NCI-H524 (cell line): ENCODE results near the gene YRDC.
A peak's percentile ranks its signal among the peaks of the same experiment; 100 is the strongest.

Source experiments
- DNase-seq, 2 experiments: peaks; one replicate each; lab custom pipeline; 2025; lab: John Stamatoyannopoulos, UW

YRDC gene

DNA sequence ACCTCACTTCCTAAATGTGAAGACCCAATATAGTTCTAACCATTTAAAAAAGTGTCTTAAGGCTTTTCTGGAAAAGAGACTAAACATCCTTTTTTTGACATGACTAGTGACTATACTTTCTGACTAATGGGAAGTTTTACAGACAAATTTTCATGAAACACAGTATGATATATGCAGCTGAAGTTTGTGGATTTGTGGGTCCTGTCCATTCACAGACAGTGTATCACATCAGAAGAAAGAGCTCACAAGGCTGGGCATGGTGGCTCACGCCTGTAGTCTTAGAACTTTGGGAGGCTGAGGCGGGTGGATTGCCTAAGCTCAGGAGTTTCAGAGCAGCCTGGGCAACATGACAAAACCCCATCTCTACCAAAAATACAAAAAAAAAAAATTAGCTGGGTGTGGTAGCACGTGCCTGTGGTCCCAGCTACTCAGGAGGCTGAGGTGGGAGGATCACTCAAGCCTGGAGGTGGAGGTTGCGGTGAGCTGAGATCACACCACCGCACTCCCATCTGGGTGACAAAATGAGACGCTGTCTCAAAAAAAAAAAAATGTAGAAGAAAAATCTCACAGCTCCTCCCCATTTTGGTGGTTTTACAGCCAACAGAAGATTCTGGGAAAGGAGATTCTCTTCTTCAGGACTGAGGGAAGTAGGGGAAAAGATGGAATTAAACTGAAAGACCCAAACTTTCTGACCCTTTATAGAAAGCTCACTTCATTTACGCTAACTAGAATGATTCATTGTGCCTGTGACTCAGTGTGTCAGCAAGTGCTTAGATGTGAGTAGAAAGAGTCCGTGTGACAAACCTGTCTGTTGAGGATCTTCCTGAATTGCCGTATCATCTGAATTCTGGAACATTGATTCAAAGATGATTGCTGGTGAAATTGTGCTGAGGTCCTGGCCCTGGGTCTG, 15.2 kb upstream of the YRDC start:
- DNase-seq: no peak

DNA sequence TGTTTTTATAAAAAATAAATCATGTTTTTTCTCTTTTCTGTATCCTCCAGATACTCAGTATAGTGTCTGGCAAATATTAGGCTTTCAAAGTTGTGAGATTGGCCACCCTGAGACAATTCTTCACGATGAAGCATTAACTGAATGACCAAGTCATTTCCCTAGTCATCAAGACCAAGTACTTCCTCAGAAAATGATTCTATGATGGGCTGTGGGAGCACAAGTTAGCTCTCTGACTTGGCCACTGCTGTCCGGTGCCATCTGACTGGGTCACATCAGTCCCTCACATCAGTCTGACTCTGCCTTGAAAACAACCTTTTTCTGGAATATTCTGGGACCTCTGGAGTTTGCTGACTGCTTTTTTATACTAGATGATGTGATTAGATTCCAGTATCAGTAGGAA, 13.5 kb upstream of the YRDC start:
- no peak for DNase-seq

DNA sequence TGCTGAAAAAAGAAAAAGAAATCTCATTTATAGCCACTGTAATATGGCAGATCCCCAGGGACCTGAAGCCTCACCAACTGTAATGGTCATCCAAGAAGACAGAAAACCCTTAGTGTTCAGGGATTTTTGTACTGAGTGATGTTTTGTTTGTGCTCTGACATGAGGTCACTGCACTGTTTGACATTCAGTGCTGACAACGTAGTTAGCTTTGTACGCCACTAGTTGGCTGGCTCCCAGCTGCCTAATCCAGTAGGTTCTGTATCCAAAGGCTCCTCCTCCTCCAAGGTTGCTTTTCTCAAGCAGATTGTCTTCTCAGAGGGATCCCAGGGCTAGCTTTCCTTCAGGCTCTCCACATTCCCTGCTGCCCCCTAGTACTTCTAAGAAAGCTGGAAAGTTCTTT, 9.5 kb upstream of the YRDC start:
- DNase-seq: no peak

DNA sequence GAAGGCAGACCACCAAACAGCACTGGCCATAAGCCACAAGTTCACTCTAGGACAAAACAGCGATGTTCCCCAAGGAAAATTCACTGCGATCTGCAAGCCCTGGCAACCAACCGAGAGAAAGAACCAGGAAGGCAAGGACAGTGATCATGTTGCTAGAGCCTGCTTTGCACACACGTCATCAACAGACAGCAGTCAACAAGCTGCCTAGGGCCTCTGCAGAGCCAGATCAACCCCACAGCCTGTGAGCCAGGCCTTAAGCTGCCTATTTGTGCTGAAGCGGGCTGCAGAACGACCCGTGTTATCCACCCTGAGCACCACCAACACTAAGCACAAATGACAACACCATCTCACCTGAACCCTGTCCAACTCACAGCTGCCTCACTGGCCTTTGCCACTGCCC, 6.2 kb upstream of the YRDC start:
- no peak for DNase-seq

DNA sequence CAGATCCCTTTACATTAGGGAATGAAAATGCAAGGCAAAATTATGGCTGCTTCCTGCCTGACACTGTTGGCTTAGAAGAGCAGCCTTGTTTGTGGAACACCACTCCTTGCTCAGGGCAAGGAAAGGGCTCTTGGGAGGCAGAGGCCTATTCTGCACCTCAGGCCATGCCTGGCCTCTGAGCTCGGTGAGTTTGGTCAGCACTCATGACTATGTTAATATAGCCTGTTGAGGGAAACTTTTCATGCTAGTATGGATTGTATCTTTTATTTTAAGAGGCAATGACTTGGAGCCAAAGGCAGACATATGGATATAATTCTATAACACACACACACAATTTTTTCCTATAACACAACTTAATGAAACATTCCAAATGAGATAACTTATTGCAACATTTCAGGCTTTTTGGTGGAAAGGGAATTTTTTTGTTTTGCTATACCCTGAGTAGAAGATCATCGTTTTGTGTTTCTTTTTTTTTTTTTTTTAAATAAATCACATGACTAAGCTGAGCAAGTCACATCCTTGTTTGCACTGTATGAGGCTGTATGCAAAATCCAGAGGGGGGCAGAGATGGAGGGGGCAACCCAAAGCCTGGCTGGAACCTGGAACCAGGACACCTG, 5.6 kb upstream of the YRDC start:
- no peak for DNase-seq

DNA sequence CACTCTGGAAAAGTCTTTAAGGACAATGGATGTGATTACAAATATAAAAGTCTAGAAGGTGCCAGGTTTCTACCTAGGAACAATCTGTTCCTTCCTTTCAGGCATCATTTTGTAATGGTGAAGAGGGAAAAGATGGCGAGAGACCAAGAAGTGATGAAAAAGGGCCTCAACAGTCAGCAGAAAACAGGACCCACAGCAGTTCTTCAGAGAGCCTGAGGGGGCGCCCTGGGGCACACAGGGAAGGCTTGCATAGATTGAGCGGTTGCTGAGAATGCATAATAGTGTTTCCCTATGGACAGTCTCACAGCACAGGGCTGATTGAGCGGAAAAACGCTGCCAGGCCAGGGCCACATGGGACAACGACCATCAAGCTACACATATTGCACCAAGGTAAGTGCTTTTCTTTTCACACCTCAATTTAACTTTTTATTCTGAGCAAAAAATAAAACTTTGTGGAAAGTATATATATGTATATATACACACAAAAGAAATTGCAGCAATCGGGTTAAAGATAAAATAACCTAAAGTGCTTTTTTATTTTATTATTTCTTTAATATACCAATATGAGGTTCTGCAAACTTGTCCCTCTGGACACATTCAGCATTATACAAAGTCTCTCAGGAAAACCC, 3.1 kb upstream of the YRDC start:
- peak; percentile 49 to 70 for DNase-seq

DNA sequence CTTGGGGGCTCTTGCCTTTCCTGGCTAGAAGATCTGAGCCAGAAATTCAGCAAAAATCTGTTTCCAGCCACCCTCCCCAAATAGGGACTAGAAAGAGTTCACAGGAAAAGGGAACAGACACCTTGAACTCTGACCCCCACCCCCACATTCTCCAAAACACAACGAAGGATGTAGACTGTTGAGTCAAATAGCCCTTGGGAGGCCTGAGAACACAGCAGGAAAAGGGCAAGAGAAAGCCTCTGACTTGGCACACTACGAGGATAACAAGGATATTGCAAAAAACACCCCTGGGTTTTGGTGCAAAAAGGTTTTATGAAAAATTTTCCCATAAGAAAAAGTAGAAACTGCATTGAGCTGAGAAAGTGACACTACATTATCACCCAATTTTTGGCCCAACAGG, 1.9 kb upstream of the YRDC start:
- no peak for DNase-seq

DNA sequence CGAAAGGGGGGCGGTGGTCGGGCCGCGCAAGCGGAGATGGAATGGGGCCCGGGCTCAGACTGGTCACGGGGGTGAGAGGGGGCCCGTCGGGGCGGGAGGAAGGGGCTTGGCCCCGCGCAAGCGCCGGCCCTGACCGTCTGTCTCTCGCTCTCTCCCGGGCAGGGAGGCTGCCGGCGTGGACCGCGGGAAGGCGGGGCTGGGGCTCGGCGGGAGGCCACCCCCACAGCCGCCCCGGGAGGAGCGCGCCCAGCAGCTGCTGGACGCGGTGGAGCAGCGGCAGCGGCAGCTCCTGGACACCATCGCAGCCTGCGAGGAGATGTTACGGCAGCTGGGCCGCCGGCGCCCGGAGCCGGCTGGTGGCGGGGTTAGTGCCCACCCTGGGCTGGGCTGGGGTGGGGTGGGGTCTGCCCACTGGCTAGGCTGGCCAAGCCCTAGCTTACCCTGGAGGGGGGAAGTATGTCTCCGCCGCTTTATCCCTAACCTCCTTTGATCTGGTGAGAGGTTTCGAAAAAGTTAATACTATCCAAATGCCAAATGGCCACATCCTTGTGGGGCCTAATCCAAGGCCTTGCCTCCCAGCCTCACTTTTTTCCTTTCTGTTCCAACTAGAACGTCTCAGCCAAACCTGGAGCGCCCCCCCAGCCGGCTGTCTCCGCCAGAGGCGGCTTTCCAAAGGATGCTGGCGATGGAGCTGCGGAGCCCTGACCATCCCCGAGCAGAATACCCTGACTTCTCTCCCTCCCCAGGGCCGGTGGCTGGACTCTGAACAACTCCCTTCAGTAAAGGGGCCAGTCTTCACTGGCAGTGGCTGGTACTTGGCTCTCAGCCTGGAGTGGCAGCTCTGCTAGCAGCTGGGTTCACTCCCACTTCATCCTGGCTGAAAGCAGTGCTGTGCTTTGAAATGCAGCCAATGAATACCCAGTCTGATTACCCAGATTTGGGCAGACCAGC, 636 bp upstream of the YRDC start:
- peak; percentile 67 to 70 for DNase-seq

DNA sequence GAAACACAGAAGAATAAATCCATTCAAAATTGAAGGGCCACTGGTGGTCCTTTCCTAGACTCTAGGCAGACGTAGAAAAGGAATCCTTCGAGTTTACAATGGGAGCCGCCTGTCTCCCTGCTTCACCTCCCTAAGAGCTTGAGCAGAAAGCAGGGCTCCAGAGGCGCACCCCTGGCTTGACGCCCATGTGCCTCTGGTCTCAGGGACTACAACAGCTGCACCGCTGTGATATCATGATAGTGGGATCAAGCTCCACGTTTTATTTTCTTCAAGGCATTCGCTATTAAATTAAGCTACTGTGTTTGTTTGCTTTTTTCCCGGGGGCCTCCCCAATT, 821 bp downstream of the YRDC start:
- DNase-seq: no peak

DNA sequence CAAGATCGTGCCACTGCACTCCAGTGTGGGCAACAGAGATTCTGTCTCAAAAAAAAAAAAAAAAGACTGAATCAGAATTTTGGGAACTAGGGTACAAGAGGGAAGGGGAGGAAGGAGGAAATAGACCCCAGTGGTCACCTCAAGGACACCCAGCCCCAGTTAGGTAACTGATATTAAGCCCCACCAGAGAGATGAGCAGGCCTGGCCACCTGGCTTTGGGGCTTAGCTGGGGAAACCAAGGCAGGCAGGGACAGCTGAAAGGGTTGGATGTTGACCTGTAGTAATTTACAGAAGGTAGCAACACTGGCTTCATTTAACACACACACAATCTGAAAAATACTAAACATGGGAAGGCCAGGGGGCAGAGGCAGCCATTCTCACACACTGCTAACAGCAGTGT, 5.6 kb downstream of the YRDC start:
- DNase-seq: no peak

DNA sequence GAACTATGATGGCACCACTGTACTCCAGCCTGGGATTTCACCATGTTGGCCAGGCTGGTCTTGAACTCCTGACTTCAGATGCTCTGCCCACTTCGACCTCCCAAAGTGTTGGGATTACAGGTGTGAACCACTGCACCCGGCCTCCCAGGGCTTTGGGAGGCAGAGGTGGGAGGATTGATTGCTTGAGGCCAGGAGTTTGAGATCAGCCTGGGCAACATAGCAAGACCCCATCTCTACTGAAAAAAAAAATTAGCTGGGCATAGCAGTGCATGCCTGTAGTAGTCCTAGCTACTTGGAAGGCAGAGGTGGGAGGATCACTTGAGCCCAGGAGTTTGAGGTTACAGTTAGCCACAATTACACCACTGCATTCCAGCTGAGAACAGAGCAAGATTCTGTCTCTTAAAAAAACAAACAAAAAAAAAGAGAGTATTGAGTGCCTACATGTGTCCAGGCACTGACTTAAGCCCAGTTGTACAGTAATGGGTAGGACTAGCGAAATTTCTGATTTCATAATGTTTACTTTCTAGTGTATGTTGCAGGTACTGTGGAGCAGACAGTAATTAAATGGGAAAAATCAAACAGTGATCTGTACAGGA, 10.2 kb downstream of the YRDC start:
- DNase-seq: no peak

DNA sequence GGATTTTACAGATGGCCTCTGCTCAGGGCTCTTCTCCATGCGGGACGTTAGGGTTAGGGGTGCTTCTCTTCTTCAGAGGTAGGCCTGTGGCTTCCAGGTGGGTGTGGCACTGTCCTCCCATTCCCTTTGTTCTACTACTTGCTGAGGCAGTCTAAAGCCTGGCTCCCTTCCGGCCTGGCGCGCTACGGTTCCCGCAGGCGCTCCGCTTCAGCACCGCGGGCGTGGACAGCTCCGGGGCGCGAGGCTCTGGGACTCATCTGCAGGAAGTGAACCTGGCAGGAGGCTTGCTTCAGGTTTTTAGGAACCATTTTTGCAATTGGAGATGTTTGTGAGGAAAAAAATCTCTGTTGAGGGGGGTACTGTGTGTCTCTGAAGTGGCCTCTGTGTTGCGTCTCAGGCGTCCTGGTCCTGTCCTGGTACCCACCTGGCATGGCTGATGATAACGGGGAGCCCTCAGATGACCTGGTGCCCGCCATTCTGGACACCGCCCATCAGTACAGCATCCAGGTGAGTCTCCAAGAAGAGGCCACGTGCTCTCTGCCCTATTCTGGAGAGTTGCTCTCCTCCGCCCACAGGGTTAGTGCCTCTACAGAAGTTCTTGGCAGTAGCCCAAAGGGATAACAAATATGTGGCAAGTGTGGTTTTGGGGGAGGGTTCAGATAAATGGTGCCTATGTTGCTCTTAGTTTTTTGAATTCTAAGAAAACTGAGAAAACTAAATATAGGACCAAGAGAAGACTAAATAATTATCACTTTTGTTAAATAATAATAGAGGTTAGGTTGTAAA, 12.5 kb downstream of the YRDC start:
- DNase-seq: no peak

DNA sequence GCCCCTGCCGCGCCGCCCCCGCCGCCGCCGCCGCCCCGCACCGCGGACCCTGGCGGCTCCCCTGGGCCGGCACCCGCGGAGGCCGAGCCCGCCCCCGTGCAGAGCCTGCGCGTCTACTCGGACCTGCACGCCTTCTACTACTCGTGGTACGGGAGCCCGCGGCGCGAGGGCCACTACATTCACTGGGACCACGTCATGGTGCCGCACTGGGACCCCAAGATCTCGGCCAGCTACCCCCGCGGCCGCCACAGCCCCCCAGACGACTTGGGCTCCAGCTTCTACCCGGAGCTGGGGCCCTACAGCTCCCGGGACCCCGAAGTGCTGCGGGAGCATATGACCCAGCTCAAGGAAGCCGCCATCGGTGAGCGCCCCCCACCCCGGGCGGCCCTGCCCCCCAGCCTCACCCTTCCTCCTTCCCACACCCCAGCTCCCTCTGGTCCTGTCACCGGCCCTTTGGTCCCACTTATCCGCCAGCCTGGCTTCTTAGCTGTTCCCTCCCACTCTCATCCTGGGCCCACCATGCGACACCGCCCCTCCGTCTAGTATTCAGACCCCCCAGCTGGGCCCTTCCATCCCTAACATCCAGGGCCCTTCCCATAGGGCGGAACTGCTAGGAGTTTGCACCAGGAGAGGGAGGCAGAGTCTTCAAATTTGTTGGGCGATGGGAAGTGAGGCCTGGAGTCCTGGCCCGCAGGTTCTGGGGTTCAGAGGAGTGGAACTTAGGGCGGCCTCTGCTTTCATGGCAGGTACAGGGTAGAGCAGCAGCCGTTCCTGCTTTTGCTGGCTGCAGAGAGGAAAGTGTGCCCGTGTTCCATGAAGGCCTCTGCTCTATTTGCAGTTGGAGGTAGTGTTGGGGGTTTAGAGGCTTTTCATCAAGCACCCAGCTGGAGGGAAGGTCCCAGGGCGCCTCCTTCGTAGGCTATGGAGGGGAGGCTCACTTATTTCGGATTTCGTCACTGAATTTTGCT, 13.4 kb downstream of the YRDC start:
- peak in 1 of 2 experiments; percentile 50 for DNase-seq

DNA sequence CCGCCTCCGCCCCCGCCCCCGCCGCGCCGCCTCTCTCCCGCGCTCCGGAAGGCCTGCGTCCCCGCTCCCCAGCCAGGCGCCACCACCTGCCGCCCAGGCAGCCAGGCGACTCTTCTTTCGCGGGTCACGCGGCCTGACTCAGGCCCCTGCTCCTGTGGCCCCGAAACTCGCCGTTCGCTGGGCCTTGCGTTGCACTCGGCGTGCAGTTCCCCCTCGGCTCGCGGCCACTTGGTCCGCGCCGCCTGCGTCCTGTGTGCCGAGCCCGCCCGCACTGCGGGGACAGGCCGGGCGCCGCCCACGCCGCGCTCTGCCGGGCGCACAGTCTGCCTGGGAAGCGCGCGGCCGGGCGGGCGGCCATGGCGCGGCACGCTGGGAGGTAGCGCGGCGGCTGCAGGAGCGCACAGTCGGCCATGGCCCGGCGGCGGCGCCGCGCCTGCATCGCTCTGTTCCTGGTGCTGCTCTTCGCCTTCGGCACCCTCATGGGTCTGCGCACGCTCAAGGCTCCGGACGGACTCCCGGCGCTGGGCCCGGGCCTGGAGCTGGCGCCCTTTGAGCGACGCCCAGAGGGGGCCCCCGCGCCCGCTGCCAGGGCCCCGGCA, 14.1 kb downstream of the YRDC start, which contains the start of gene MANEAL:
TSS of gene MANEAL (plus strand) at position 75 of the 599 bp plus-strand sequence. CDS start at position 411, 336 bp downstream.
- DNase-seq: peak in 1 of 2 experiments; percentile 57

DNA sequence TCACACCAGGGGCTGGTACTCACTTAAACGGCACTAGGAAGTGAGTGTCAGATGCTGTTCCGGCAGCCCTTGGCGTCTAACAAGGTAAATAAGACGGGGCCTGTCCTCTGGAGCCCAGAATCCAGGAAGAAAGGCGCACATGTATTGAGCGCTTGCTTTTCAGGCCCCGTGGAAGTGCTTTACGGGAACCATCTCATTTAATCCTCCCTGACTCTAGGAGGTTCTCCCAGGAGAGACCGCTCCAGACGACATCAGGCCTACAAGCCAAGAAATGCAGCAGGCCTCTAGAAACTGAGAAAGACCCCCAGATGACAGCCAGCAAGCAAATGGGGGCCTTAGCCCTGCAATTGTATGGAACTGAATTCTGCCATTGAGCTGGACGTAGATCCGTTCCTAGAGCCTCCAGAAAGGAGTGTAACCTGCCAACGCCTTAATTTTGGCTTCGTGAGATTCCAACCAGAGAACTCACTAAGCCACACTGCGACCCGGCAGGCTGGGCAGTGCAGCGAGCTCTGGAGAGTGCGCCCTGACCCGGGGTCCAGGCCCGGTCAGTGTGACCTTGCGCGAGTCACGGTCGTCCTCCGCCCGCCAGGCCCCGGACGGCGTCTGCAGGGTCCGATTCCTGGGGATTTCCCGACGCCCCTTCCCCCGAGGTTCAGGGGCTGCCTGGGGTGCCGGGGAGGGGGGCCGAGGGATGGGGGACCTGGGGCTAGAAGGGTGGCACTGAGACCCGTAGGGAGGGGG, 14.9 kb downstream of the YRDC start:
- DNase-seq: no peak

DNA sequence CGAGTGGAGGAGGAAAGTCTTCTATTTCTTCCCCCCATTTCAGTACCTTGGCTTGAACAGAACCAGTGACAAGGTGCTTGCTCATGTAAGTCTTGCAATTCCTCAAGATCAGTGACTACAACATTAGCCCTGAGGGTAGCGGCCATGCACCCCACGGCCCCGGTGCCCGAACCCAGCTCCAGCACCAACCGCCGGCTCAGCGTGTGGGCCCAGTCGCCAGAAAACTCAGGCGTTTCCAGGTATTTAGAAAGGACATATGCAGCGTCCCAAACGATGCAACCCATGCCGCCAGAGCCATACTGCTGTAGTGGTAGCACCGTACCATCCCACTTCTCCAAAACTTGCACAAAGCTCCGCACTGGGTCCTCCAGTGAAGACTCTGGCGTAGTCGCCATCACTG, 25.5 kb downstream of the YRDC start:
- no peak for DNase-seq

DNA sequence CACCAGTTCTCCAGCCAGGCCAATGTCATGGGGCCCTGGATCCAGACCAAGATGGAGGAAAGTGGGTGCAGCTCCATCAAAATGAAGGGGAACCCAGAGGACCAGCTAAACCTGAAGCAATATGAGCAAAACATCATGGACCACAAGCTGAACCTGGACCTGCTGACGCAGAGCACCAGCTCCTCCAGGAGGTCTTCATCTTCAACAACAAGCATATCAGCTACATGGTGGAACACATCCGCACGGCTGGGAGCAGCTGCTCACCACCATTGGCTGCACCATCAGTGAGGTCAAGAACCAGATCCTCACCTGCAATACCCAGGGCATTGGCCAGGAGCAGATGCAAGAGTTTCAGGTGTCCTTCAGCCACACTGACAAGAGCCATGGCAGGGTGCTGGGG, 29.4 kb downstream of the YRDC start:
- no peak for DNase-seq

DNA sequence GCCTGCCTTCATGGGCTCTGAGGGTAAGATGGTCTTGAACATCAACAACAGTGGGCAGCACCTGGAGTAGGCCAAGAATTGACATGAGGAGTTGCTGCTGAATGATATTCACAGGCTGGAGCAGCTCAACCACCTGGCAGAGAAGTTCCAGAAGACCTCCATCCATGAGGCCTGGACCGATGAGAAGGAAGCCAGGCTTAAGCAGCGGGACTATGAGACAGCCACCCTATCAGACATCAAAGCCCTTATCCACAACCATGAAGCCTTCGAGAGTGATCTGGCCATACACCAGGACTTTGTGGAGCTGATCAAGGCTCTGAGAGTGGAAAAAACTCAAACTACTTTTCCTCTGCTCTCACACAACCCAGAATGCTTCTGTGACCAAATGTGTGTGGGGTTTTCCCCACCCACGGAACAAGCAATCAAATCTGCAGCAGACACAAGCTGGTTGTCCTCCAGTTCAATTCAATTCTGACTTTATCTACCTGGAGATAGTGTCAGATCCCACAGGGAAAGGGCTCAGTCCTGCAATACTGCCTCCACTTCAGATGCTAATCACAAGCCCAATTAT, 31.0 kb downstream of the YRDC start:
- DNase-seq: no peak
